ENCODE data around the gene STX8.

- TF ChIP-seq ZBTB7A (tag by site-specific recombination; IDR thresholded peaks at IDR 0.05; ENCODE audit: low read depth), result no peak
- TF ChIP-seq GLIS1 (tag by site-specific recombination; IDR thresholded peaks at IDR 0.05), result no peak
- no peak for TF ChIP-seq CTCF (tag by site-specific recombination; IDR thresholded peaks at IDR 0.05)
Measured at GRCh38 chr17:9234389-9234945, 341.2 kb downstream of the STX8 start.

Measured in HEK293 (cell line).